Hepatocyte (in vitro differentiated cells): ENCODE measurements around the gene ATP6V0B.

Experiments used
- CTCF ChIP-seq: fragments of 200-600 bp; sonication (generic); IDR thresholded peaks from 2 replicates; pipeline ENCODE4 v1.5.1; 2016; ENCODE audit warnings: antibody characterized with exemption, mild to moderate bottlenecking; ENCODE audit not compliant: poor library complexity
- EZH2phosphoT487 ChIP-seq: fragments of 200-600 bp; sonication (generic); IDR thresholded peaks from one replicate; pipeline ENCODE4 v1.6.1; 2018; ENCODE audit warnings: antibody characterized with exemption, mild to moderate bottlenecking, low read depth, moderate library complexity; ENCODE audit not compliant: unreplicated experiment, severe bottlenecking

DNA sequence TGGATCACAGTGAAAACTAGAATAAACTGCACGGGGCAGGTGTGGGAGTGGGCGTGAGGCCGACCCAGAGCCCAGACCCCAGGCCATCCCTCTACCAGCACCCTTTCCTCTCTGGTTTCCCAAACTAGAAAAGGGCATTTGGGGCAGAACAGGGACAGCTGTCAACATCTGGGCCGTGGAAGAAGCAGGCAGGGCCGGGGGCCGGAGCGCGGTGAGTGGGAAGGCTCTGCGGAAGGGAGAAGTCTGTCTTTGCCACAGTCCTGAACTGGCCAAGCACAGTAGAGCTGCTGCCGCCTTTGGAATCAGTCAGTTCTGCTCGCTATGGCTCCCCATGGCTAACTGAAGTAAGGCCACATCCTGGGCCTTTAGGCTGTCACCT lies 23.2 kb downstream of the ATP6V0B start:
- no peak for TF ChIP-seq CTCF
- no peak for TF ChIP-seq EZH2phosphoT487
